ENCODE measurements around the gene ZNF747. TPM values are rescaled to one million over a fixed set of nuclear protein-coding genes. Genes with fewer than 3 reads are reported as not detected.

The ZNF747 gene
- total RNA-seq, 2 donors from 2014 or later: 8.3 to 9.2 TPM

- no peaks in the 10 kb centered on the region for H3K9me3 Mint-ChIP-seq
- no peak overlapping the region for H3K4me3 Mint-ChIP-seq
- peak overlapping the region; percentile 63 for H3K27ac Mint-ChIP-seq
- H3K36me3 Mint-ChIP-seq (ENCODE audit: insufficient read depth in 2 of 2): peaks cover 17 to 56% of the 10 kb centered on the region in 2 donors
- no peak for ATAC-seq (replicated peaks in 1 of 2)
- no peaks in the 10 kb centered on the region for H3K27me3 Mint-ChIP-seq (ENCODE audit: low read depth)
- H3K4me1 Mint-ChIP-seq (ENCODE audit: low read depth): no peaks in the 10 kb centered on the region
- DNase-seq: no peak
These were observed 25.4 kb downstream of the ZNF747 start for GRCh38 chr16:30509081-30509765.

DNA sequence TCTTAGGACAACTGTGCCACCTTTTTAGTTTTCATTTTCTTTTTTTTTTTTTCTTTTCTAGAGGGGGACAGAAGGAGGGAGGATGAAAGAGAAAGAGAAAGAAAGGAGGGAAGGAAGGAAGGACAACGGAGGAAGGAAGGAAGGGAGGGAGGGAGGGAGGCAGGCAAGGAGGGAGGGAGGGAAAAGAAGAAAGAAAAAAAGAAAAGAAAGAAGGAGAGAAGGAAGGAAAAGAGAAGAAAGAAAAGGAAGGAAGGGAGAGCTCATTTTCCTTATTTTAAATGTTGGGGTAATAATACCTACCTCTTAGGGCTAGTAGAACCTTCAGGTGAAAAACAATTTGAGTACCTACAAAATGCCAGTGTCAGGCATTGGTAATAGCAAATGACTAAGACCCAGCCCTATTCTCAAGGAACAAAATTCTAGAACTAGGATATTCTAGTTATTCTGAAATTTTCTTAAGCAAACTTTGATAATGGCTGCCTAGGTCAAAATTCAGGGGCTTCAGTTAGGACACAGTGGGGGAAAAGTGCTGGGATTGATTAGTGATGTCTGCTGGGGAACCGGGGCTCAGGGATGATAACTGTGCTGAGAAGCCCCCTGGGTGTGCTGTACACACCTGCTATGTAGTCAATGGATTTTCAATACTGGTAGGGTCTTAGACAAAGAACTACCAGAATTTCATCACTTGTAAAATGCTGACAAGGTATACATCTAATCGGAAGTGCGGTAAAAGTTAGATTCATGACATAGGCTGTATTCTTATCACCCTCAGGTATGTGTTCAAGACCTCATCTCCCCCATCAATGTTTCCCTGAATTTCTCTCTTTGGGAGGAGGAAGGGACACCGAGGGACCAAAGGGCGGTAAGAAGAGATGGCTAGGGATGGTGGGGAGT, 31.0 kb downstream of the ZNF747 start:
- ATAC-seq (replicated peaks in 1 of 2): no peak
- no peaks in the 10 kb centered on the region for H3K9me3 Mint-ChIP-seq
- no peaks in the 10 kb centered on the region for H3K27me3 Mint-ChIP-seq (ENCODE audit: low read depth)
- no peak for DNase-seq
- peaks cover 8% of the 10 kb centered on the region for H3K4me1 Mint-ChIP-seq (ENCODE audit: low read depth)
- no peak overlapping the region for H3K4me3 Mint-ChIP-seq
- H3K27ac Mint-ChIP-seq: peak overlapping the region; percentile 86
- H3K36me3 Mint-ChIP-seq (ENCODE audit: insufficient read depth in 2 of 2): peaks cover 11 to 49% of the 10 kb centered on the region in 2 donors

DNA sequence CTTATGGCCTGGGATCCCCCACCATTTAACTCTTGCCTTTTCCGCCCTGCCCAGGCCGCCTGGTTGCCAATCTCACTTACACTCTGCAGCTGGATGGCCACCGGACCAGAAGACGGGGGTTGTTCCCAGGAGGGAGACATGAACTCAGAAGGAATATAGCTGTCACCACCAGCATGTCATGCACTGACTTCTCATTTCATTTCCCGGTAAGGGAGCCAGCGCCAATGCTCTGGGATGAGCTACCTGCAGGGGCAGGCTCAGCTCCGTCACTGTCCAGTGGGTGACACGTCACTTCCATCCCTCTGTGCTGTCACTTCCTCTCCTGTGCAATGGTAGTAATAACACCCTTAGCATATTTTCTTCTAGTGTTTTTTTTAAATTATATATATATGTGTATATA, 35.4 kb downstream of the ZNF747 start:
- Mint-ChIP-seq H3K27ac (no peak overlapping the region), H3K4me3 (no peak overlapping the region), H3K4me1 (ENCODE audit: low read depth) (peaks cover 8% of the 10 kb centered on the region), H3K36me3 (ENCODE audit: insufficient read depth in 2 of 2) (peaks cover 21 to 44% of the 10 kb centered on the region in 2 donors), H3K9me3 (no peaks in the 10 kb centered on the region), H3K27me3 (ENCODE audit: low read depth) (no peaks in the 10 kb centered on the region)
- ATAC-seq (replicated peaks in 1 of 2): no peak
- no peak for DNase-seq

GRCh38 chr16:30494709-30495108, 39.9 kb downstream of the ZNF747 start:
- DNase-seq (no peak), ATAC-seq (replicated peaks in 1 of 2) (no peak)
- no peaks in the 10 kb centered on the region for H3K9me3 Mint-ChIP-seq
- H3K36me3 Mint-ChIP-seq (ENCODE audit: insufficient read depth in 2 of 2): peaks cover 24 to 41% of the 10 kb centered on the region in 2 donors
- H3K4me1 Mint-ChIP-seq (ENCODE audit: low read depth): peaks cover 26% of the 10 kb centered on the region
- no peak overlapping the region for H3K4me3 Mint-ChIP-seq
- H3K27me3 Mint-ChIP-seq (ENCODE audit: low read depth): no peaks in the 10 kb centered on the region
- peak overlapping the region; percentile 20 for H3K27ac Mint-ChIP-seq

DNA sequence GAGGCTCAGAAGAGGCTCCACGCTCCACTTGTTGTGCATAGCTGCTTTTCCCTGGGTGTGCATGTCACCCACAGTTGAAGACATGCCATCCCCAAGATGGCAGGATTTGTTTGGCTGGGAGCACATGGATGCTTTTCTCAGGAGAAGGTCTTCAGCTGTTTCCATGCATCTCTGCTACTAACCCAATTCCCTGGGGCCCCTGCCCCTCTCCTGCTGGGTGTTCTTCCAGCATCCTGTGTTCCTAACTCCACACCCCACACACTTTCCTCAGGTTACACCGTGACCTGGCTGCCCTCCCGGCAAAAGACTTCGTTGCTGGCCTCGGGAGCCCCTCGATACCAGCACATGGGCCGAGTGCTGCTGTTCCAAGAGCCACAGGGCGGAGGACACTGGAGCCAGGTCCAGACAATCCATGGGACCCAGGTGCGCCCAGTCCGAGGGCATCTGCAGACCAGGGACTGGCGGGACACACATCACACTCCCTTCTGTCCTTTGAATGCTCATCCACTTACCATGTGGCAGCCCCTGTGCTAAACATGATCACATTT, 40.6 kb downstream of the ZNF747 start:
- DNase-seq: no peak
- H3K9me3 Mint-ChIP-seq: no peaks in the 10 kb centered on the region
- H3K27me3 Mint-ChIP-seq (ENCODE audit: low read depth): no peaks in the 10 kb centered on the region
- peak overlapping the region; percentile 20 for H3K27ac Mint-ChIP-seq
- peaks cover 29 to 43% of the 10 kb centered on the region in 2 donors for H3K36me3 Mint-ChIP-seq (ENCODE audit: insufficient read depth in 2 of 2)
- H3K4me1 Mint-ChIP-seq (ENCODE audit: low read depth): peaks cover 31% of the 10 kb centered on the region
- no peak overlapping the region for H3K4me3 Mint-ChIP-seq
- no peak for ATAC-seq (replicated peaks in 1 of 2)

DNA sequence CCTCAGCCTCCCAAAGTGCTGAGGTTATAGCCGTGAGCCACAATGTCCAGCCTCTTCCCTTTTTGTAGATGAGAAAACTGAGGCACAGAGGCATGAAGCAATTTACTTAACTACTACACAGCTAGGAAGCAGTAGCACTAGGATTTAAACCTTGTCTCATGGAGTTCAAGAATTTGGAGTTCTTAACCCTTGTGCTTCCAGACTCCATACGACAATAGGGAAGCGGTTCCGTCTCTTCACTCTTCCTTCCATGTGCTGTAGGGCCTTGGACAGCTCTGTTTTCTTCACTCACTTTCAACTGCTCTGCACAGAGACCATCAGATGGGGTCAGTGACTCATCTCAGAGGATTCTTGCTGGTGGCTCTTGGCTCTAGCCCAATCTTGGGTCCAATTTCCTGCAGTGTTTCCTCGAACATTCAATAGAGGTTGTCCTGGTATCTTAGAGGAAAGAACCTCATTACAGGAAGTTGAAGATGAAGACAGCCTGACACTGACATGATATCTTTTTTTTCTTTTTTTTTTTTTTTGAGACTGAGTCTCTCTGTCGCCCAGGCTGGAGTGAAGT, 42.8 kb downstream of the ZNF747 start:
- H3K27ac Mint-ChIP-seq: peak overlapping the region; percentile 59
- ATAC-seq (replicated peaks in 1 of 2): peak; percentile 57 to 60
- peak; percentile 16 to 29 for DNase-seq
- H3K36me3 Mint-ChIP-seq (ENCODE audit: insufficient read depth in 2 of 2): peaks cover 35 to 50% of the 10 kb centered on the region in 2 donors
- no peaks in the 10 kb centered on the region for H3K27me3 Mint-ChIP-seq (ENCODE audit: low read depth)
- H3K4me1 Mint-ChIP-seq (ENCODE audit: low read depth): peaks cover 44% of the 10 kb centered on the region
- no peak overlapping the region for H3K4me3 Mint-ChIP-seq
- H3K9me3 Mint-ChIP-seq: no peaks in the 10 kb centered on the region

- DNase-seq (no peak), ATAC-seq (replicated peaks in 1 of 2) (no peak)
- H3K27ac Mint-ChIP-seq: peak overlapping the region; percentile 59
- no peaks in the 10 kb centered on the region for H3K27me3 Mint-ChIP-seq (ENCODE audit: low read depth)
- no peak overlapping the region for H3K4me3 Mint-ChIP-seq
- H3K9me3 Mint-ChIP-seq: no peaks in the 10 kb centered on the region
- peaks cover 37 to 52% of the 10 kb centered on the region in 2 donors for H3K36me3 Mint-ChIP-seq (ENCODE audit: insufficient read depth in 2 of 2)
- peaks cover 50% of the 10 kb centered on the region for H3K4me1 Mint-ChIP-seq (ENCODE audit: low read depth)
These were observed 43.4 kb downstream of the ZNF747 start for GRCh38 chr16:30491229-30491628.

GRCh38 chr16:30490210-30490609, 44.4 kb downstream of the ZNF747 start:
- H3K9me3 Mint-ChIP-seq: no peaks in the 10 kb centered on the region
- ATAC-seq (replicated peaks in 1 of 2) (no peak), DNase-seq (no peak)
- H3K4me3 Mint-ChIP-seq: no peak overlapping the region
- H3K27me3 Mint-ChIP-seq (ENCODE audit: low read depth): no peaks in the 10 kb centered on the region
- peaks cover 58% of the 10 kb centered on the region for H3K4me1 Mint-ChIP-seq (ENCODE audit: low read depth)
- peaks cover 34 to 58% of the 10 kb centered on the region in 2 donors for H3K36me3 Mint-ChIP-seq (ENCODE audit: insufficient read depth in 2 of 2)
- H3K27ac Mint-ChIP-seq: peak overlapping the region; percentile 59

GRCh38 chr16:30488764-30489605, 45.7 kb downstream of the ZNF747 start:
- peaks cover 65% of the 10 kb centered on the region for H3K4me1 Mint-ChIP-seq (ENCODE audit: low read depth)
- no peaks in the 10 kb centered on the region for H3K27me3 Mint-ChIP-seq (ENCODE audit: low read depth)
- no peaks in the 10 kb centered on the region for H3K9me3 Mint-ChIP-seq
- DNase-seq: no peak
- no peak overlapping the region for H3K4me3 Mint-ChIP-seq
- no peak overlapping the region for H3K27ac Mint-ChIP-seq
- ATAC-seq (replicated peaks in 1 of 2): no peak
- H3K36me3 Mint-ChIP-seq (ENCODE audit: insufficient read depth in 2 of 2): peaks cover 31 to 55% of the 10 kb centered on the region in 2 donors

- Mint-ChIP-seq H3K27ac (peak overlapping the region; percentile 20), H3K9me3 (no peaks in the 10 kb centered on the region), H3K36me3 (ENCODE audit: insufficient read depth in 2 of 2) (peaks cover 38 to 65% of the 10 kb centered on the region in 2 donors), H3K4me1 (ENCODE audit: low read depth) (peaks cover 76% of the 10 kb centered on the region), H3K27me3 (ENCODE audit: low read depth) (no peaks in the 10 kb centered on the region), H3K4me3 (no peak overlapping the region)
- DNase-seq (no peak), ATAC-seq (replicated peaks in 1 of 2) (no peak)
These were observed 48.7 kb downstream of the ZNF747 start for GRCh38 chr16:30485818-30486436.

DNA sequence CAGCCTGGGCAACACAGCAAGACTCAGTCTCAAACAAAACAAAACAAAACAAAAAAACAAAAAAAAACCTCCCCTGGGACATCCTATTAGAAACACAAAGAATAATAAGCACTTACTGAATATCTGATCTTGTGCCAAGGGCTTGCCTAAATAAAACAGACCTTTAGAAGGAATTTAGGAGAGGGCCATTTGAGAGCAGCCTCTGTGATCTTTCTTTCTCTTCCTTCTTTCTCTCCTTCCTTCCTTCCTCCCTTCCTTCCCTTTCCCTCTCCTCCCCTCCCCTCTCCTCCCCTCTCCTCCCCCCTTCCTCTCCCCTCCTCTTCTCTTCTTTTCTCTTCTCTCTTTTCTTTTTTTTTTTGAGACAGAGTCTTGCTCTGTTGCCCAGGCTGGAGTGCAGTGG, 49.8 kb downstream of the ZNF747 start:
- Mint-ChIP-seq H3K27me3 (ENCODE audit: low read depth) (no peaks in the 10 kb centered on the region), H3K27ac (no peak overlapping the region), H3K4me3 (no peak overlapping the region), H3K9me3 (no peaks in the 10 kb centered on the region), H3K4me1 (ENCODE audit: low read depth) (peaks cover 77% of the 10 kb centered on the region), H3K36me3 (ENCODE audit: insufficient read depth in 2 of 2) (peaks cover 36 to 65% of the 10 kb centered on the region in 2 donors)
- no peak for ATAC-seq (replicated peaks in 1 of 2)
- DNase-seq: no peak

GRCh38 chr16:30482366-30482765, 52.3 kb downstream of the ZNF747 start:
- ATAC-seq (replicated peaks in 1 of 2) (peak in 1 of 2 donors; percentile 48), DNase-seq (no peak)
- no peaks in the 10 kb centered on the region for H3K9me3 Mint-ChIP-seq
- H3K27ac Mint-ChIP-seq: peak overlapping the region; percentile 49
- no peak overlapping the region for H3K4me3 Mint-ChIP-seq
- peaks cover 69% of the 10 kb centered on the region for H3K4me1 Mint-ChIP-seq (ENCODE audit: low read depth)
- no peaks in the 10 kb centered on the region for H3K27me3 Mint-ChIP-seq (ENCODE audit: low read depth)
- H3K36me3 Mint-ChIP-seq (ENCODE audit: insufficient read depth in 2 of 2): peaks cover 30 to 63% of the 10 kb centered on the region in 2 donors
